ENCODE results near the gene ATAT1. TPM values are rescaled to one million over a fixed set of nuclear protein-coding genes. Genes with fewer than 3 reads are reported as not detected.

ATAT1 gene
- total and polyA plus RNA-seq, 2 of the 4 experiments (the other 2 are of a cell fraction) = 5.6 to 15.5 TPM

- Histone ChIP-seq H2BK20ac (ENCODE audit: low read depth, low read length) (no peak overlapping the region), H3K23ac (ENCODE audit: low read depth, low read length) (no peak overlapping the region), H3K56ac (ENCODE audit: extremely low read depth, insufficient read depth, low read length) (no peak overlapping the region), H4K5ac (ENCODE audit: low read depth, low read length) (no peak overlapping the region), H3K18ac (ENCODE audit: low read depth, low read length) (no peak overlapping the region), H3K36me3 (ENCODE audit: control insufficient read depth, insufficient read depth, low read length) (peaks cover 30% of the 10 kb centered on the region), H3K14ac (replicated peaks; ENCODE audit: low read depth, low read length) (no peak overlapping the region), H3K79me1 (ENCODE audit: low read depth in 1 of 2, low read length in 2 of 2) (peaks cover 18 to 40% of the 10 kb centered on the region in 2 experiments; a peak in 3 of 4 replicates), H3K9me3 (ENCODE audit: control insufficient read depth, insufficient read depth, low read length) (no peaks in the 10 kb centered on the region), H3K4me1 (ENCODE audit: control insufficient read depth, insufficient read depth, low read length) (no peaks in the 10 kb centered on the region), H4K8ac (ENCODE audit: low read depth in 2 of 2, low read length in 2 of 2) (no peak overlapping the region), H2AFZ (replicated peaks; ENCODE audit: low read length, poor library complexity) (no peak overlapping the region), H3K9ac (ENCODE audit: low read depth, low read length) (no peak overlapping the region), H2AK5ac (ENCODE audit: low read depth, low read length) (no peak overlapping the region), H2AK9ac (replicated peaks; ENCODE audit: low read depth, low read length, poor library complexity) (no peak overlapping the region), H3K27ac (ENCODE audit: insufficient read depth, low read length) (no peak overlapping the region), H3K27me3 (ENCODE audit: control insufficient read depth, insufficient read depth, low read length) (no peaks in the 10 kb centered on the region), H3K4me3 (ENCODE audit: insufficient read depth, low read depth, low read length) (no peak overlapping the region), H2BK5ac (ENCODE audit: low read depth, low read length, poor library complexity, severe bottlenecking) (no peak overlapping the region), H3K4ac (ENCODE audit: low read depth, low read length) (no peak overlapping the region), H3K9me1 (ENCODE audit: insufficient read depth, low read length) (no peaks in the 10 kb centered on the region; the same call in 1 of the 2 replicates), H3K4me2 (ENCODE audit: low read depth, low read length) (no peak overlapping the region), H4K20me1 (ENCODE audit: insufficient read depth, low read length) (peaks cover 4% of the 10 kb centered on the region; the same call in 1 of the 2 replicates), H2BK120ac (ENCODE audit: low read depth, low read length) (no peak overlapping the region), H2BK15ac (ENCODE audit: low read depth, low read length) (no peak overlapping the region), H4K91ac (ENCODE audit: insufficient read depth, low read depth, low read length) (no peak overlapping the region)
- intact Hi-C loops (cut with micrococcal nuclease) (no loop called here), in situ Hi-C loops (cut with MboI; ENCODE audit: low sequenced_read_pairs) (no loop called here), dilution Hi-C loops (cut with HindIII; ENCODE audit: low sequenced_read_pairs, unreplicated experiment) (no loop called here)
- POLR2A ChIA-PET (ENCODE audit: unreplicated experiment) = no interaction called here
- BruUV-seq (replicated peaks) = no TSS peak
- no peak for TF ChIP-seq RFX5 (IDR thresholded peaks at IDR 0.05; ENCODE audit: low read depth, low read length)
- TF ChIP-seq NFE2L2 (IDR thresholded peaks at IDR 0.05; ENCODE audit: low read depth, low read length) = no peak
- TF ChIP-seq CTCF (conservative IDR thresholded peaks at IDR 0.05; ENCODE audit: low read depth, low read length) = no peak
- no peak for TF ChIP-seq CEBPB (IDR thresholded peaks at IDR 0.05; ENCODE audit: low read depth, low read length)
- TF ChIP-seq USF2 (IDR thresholded peaks at IDR 0.05; ENCODE audit: low read depth, low read length) = no peak
- TF ChIP-seq FOS (IDR thresholded peaks at IDR 0.05; ENCODE audit: low read depth, low read length) = no peak
- TF ChIP-seq BHLHE40 (IDR thresholded peaks at IDR 0.05; ENCODE audit: low read depth, low read length) = no peak
- TF ChIP-seq MAFK (IDR thresholded peaks at IDR 0.05; ENCODE audit: low read depth, low read length) = no peak
- no peak for TF ChIP-seq ELK1 (IDR thresholded peaks at IDR 0.05; ENCODE audit: borderline replicate concordance, low read depth, low read length)
- TF ChIP-seq SMC3 (IDR thresholded peaks at IDR 0.05; ENCODE audit: low read depth, low read length) = no peak
- no peak for TF ChIP-seq MXI1 (IDR thresholded peaks at IDR 0.05; ENCODE audit: borderline replicate concordance, low read depth, low read length)
- no peak for TF ChIP-seq RAD21 (IDR thresholded peaks at IDR 0.05; ENCODE audit: low read length)
- no peak for TF ChIP-seq CHD1 (IDR thresholded peaks at IDR 0.05; ENCODE audit: low read depth, low read length)
- TF ChIP-seq MAZ (IDR thresholded peaks at IDR 0.05; ENCODE audit: borderline replicate concordance, low read depth, low read length) = no peak
- no peak for TF ChIP-seq POLR2A (IDR thresholded peaks at IDR 0.05; ENCODE audit: low read depth, low read length)
- no peak for TF ChIP-seq RCOR1 (IDR thresholded peaks at IDR 0.05; ENCODE audit: insufficient replicate concordance, low read length)
- ATAC-seq (ENCODE audit: low read depth) (no peak), DNase-seq (no peak)
- CTCF ChIA-PET = no interaction called here
- WGBS, 2 experiments (ENCODE audit: extremely low coverage in 2 of 2, insufficient read length in 1 of 2) = 60% methylated on average over 1 of the region's 1 CpG; no CpG with 5 or more reads in 1 of the 2 experiments
Observed at GRCh38 chr6:30645989-30646388, 19.3 kb downstream of the ATAT1 start.
